BLaER1 treated with 17β-estradiol and CSF1 and Interleukin-3, amounts not matched to agents 10 nM and 100 nM (cell line): ENCODE measurements around the gene IWS1.
"Not testable (repeated sequence)": the region's sequence is repeated elsewhere in the genome, so short reads cannot be mapped to it uniquely, and the experiment has no call there.

Source experiments
- H3K27ac ChIP-seq, 11 experiments: shearing (Covaris generic); formaldehyde crosslinking; 2 replicates each; pipeline ENCODE4 v1.8.1; 2022
- H3K27me3 ChIP-seq, 11 experiments: shearing (Covaris generic); formaldehyde crosslinking; 2 replicates each; pipeline ENCODE4 v1.8.1; 2022
- H3K36me3 ChIP-seq, 11 experiments: shearing (Covaris generic); formaldehyde crosslinking; 2 replicates each; pipeline ENCODE4 v1.8.1; 2022
- H3K4me1 ChIP-seq, 10 experiments: shearing (Covaris generic); formaldehyde crosslinking; 2 replicates each; pipeline ENCODE4 v1.8.1; 2022
- H3K4me2 ChIP-seq, 11 experiments: shearing (Covaris generic); formaldehyde crosslinking; 2 replicates each; pipeline ENCODE4 v1.8.1; 2022
- H3K4me3 ChIP-seq, 10 experiments: shearing (Covaris generic); formaldehyde crosslinking; 2 replicates each; pipeline ENCODE4 v1.8.1; 2022
- H3K9ac ChIP-seq, 11 experiments: shearing (Covaris generic); formaldehyde crosslinking; 2 replicates each; pipeline ENCODE4 v1.8.1; 2022
- H3K9me3 ChIP-seq, 11 experiments: shearing (Covaris generic); formaldehyde crosslinking; replicated peaks in 1 of 11; 2 replicates each; pipeline ENCODE4 v1.8.1; 2022
- H4K20me1 ChIP-seq, 11 experiments: shearing (Covaris generic); formaldehyde crosslinking; 2 replicates each; pipeline ENCODE4 v1.8.1; 2022
- Cebpa-rat ChIP-seq, 11 experiments: shearing (Covaris generic); IDR thresholded peaks; 2 replicates each; pipeline ENCODE4 v1.8.1; 2022

IWS1 gene

DNA sequence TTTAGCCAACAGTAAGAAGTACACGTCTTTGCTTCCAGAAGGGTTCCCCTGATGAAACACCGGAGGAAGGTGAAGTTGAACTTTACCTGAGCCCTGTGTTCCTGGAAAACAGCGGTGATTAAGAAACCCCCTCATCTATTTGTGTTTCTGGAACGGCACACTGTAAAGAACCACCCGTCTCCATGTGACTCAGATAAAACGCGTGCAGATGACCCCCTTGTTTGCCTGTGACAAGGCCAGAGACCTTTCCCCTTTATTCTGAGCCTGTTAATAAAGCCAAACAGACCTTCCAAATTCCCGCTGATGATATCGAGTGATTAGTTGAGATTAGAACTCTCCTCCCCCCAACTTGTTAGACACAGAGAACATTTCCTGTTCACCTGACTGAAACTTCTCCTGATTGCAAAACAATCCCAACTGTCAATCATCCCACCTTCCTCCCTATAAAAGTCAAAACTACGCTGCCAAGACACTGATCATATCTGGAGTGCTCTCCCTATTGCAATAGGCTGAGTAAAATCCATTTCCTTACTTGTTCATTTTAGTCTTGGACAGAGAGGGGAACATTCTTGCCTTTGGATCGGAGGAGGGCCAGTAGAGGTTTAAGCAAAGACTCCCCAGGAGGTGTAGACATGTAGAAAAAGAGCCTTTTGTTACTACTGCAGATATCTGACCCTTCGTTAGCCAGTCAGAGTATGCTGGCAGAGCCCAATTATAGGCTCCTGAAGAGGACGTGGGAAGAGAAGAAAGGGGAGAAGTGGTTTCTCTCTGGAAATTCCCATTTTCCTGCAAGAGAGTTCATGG is 914 bp upstream of the IWS1 start:
- H3K4me2 ChIP-seq = peak overlapping the region; percentile 67 to 92 (median 87)
- peak overlapping the region; percentile 82 to 100 (median 90) for H3K4me3 ChIP-seq
- H3K9me3 ChIP-seq = peaks cover 0 to 10% (median 7%) of the 10 kb centered on the region in 11 experiments; a peak in 9 of 22 replicates
- H3K36me3 ChIP-seq = peaks cover 15 to 25% (median 21%) of the 10 kb centered on the region in 11 experiments
- no peak for TF ChIP-seq Cebpa-rat (IDR thresholded peaks at IDR 0.05)
- H3K9ac ChIP-seq = peak overlapping the region; percentile 89 to 98 (median 96)
- peaks cover 16 to 25% (median 21%) of the 10 kb centered on the region in 11 experiments; a peak in 18 of 22 replicates for H4K20me1 ChIP-seq
- H3K4me1 ChIP-seq = peaks cover 19 to 33% (median 27%) of the 10 kb centered on the region in 10 experiments
- no peaks in the 10 kb centered on the region for H3K27me3 ChIP-seq
- peak overlapping the region; percentile 88 to 98 (median 96) for H3K27ac ChIP-seq

GRCh38 chr2:127525691-127526131 is 578 bp downstream of the IWS1 start:
- Histone ChIP-seq H3K27ac (peak overlapping the region; percentile 88 to 98 (median 96)), H3K4me1 (peaks cover 19 to 33% (median 27%) of the 10 kb centered on the region in 10 experiments), H4K20me1 (peaks cover 20 to 39% (median 34%) of the 10 kb centered on the region in 11 experiments; a peak in 18 of 22 replicates)

DNA sequence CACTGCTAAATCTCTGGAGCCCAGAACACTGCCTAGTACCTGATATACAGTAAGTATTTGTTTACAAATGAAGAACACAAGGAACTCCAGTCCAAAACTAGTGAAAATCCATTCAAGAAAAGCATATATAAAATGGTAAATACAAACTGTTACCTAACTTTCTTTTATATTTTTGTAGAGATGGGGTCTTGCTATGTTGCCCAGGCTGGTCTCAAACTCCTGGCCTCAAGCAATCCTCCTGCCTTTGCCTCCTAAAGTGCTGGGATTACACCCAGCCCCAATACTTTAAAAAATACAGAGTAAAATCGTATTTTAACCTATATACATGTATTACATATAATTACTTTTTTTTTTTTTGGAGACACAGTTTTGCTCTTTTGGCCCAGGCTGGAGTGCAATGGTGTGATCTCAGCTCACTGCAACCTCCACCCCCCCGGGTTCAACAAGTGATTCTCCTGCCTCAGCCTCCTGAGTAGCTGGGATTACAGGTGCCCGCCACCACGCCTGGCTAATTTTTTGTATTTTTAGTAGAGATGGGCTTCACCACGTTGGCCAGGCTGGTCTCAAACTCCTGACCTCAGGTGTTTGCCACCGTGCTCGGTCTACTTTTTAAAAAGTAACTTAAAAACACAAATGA is 2.0 kb downstream of the IWS1 start:
- not testable (repeated sequence) for H3K27me3 ChIP-seq, H3K27ac ChIP-seq, H3K9me3 ChIP-seq
- Histone ChIP-seq H3K4me3 (peak overlapping the region in 5 of 10 experiments; percentile 22 to 92 (median 87); a peak in 5 of 20 replicates), H3K36me3 (peaks cover 44 to 54% (median 50%) of the 10 kb centered on the region in 11 experiments), H3K9ac (peak overlapping the region in 3 of 11 experiments; percentile 4 to 29 (median 25); a peak in 2 of 22 replicates), H4K20me1 (peaks cover 20 to 53% (median 46%) of the 10 kb centered on the region in 11 experiments; a peak in 20 of 22 replicates), H3K4me1 (peaks cover 19 to 33% (median 27%) of the 10 kb centered on the region in 10 experiments), H3K4me2 (peak overlapping the region; percentile 76 to 93 (median 88); a peak in 21 of 22 replicates)

More at GRCh38 chr2:127525691-127526131, 578 bp downstream of the IWS1 start:
- TF ChIP-seq Cebpa-rat (IDR thresholded peaks at IDR 0.05) = no peak
- Histone ChIP-seq H3K4me3 (peak overlapping the region; percentile 82 to 100 (median 90)), H3K4me2 (peak overlapping the region; percentile 76 to 93 (median 88)), H3K27me3 (no peaks in the 10 kb centered on the region), H3K9ac (peak overlapping the region; percentile 89 to 98 (median 96)), H3K36me3 (peaks cover 30 to 40% (median 36%) of the 10 kb centered on the region in 11 experiments), H3K9me3 (peaks cover 0 to 8% (median 7%) of the 10 kb centered on the region in 11 experiments; a peak in 9 of 22 replicates)

DNA sequence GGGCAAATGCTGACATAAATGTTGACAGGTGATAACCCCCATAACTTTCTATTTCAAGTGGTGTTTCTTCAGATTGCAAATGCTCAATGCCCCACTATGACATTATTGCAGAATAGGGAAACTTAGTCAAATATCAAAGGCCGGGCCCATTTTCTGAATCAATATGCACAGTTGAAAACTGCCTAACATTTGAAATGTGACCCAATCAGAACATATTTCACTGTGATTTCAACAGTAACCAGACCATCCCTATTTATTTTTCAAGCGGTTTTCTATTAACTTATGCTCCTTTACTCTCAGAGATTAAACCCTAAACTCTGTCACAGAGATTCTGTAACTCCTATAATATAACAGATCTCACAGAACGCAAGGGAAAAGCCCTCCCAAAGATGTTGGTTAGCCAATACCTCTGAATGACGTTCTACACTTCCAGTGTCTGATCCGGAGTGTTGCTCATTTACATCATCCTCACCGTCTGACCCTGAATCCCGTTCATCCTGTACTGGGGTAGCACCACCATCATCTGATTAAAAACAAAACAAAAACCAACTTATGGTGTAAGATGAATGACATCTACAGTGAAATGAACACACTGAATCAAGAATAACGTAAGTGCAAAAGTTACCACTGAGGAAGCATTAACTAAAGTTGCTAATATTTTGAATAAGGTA is 2.9 kb downstream of the IWS1 start:
- Histone ChIP-seq H3K27me3 (no peaks in the 10 kb centered on the region), H3K4me1 (peaks cover 16 to 30% (median 27%) of the 10 kb centered on the region in 10 experiments), H3K4me3 (no peak overlapping the region), H4K20me1 (peaks cover 23 to 62% (median 48%) of the 10 kb centered on the region in 11 experiments; a peak in 20 of 22 replicates), H3K36me3 (peaks cover 53 to 63% (median 59%) of the 10 kb centered on the region in 11 experiments), H3K4me2 (peak overlapping the region in 4 of 11 experiments; percentile 86 to 93 (median 89); a peak in 5 of 22 replicates), H3K27ac (no peak overlapping the region), H3K9me3 (peaks cover 0 to 4% (median 0%) of the 10 kb centered on the region in 11 experiments; a peak in 6 of 22 replicates), H3K9ac (no peak overlapping the region; a peak in 1 of 22 replicates)
- TF ChIP-seq Cebpa-rat (IDR thresholded peaks at IDR 0.05) = no peak

- Histone ChIP-seq H3K4me1 (peaks cover 14 to 34% (median 25%) of the 10 kb centered on the region in 10 experiments), H3K9me3 (peaks cover 4 to 15% (median 5%) of the 10 kb centered on the region in 11 experiments; a peak in 14 of 22 replicates), H4K20me1 (peaks cover 50 to 92% (median 77%) of the 10 kb centered on the region in 11 experiments), H3K9ac (no peak overlapping the region), H3K36me3 (peaks cover 83 to 93% (median 89%) of the 10 kb centered on the region in 11 experiments), H3K27ac (no peak overlapping the region), H3K4me3 (no peak overlapping the region), H3K27me3 (no peaks in the 10 kb centered on the region), H3K4me2 (no peak overlapping the region)
- TF ChIP-seq Cebpa-rat (IDR thresholded peaks at IDR 0.05) = no peak
Observed at GRCh38 chr2:127520424-127520823, 5.9 kb downstream of the IWS1 start.

GRCh38 chr2:127517465-127517864 is 8.8 kb downstream of the IWS1 start:
- Histone ChIP-seq H3K9me3 (peaks cover 4 to 15% (median 5%) of the 10 kb centered on the region in 11 experiments; a peak in 14 of 22 replicates), H3K4me3 (no peak overlapping the region), H3K27me3 (no peaks in the 10 kb centered on the region), H3K4me1 (peaks cover 8 to 38% (median 26%) of the 10 kb centered on the region in 10 experiments; a peak in 19 of 20 replicates), H3K27ac (no peak overlapping the region), H3K4me2 (no peak overlapping the region), H3K36me3 (peaks cover 94 to 100% (median 97%) of the 10 kb centered on the region in 11 experiments), H4K20me1 (peaks cover 54 to 100% (median 87%) of the 10 kb centered on the region in 11 experiments), H3K9ac (no peak overlapping the region)
- TF ChIP-seq Cebpa-rat (IDR thresholded peaks at IDR 0.05) = no peak

DNA sequence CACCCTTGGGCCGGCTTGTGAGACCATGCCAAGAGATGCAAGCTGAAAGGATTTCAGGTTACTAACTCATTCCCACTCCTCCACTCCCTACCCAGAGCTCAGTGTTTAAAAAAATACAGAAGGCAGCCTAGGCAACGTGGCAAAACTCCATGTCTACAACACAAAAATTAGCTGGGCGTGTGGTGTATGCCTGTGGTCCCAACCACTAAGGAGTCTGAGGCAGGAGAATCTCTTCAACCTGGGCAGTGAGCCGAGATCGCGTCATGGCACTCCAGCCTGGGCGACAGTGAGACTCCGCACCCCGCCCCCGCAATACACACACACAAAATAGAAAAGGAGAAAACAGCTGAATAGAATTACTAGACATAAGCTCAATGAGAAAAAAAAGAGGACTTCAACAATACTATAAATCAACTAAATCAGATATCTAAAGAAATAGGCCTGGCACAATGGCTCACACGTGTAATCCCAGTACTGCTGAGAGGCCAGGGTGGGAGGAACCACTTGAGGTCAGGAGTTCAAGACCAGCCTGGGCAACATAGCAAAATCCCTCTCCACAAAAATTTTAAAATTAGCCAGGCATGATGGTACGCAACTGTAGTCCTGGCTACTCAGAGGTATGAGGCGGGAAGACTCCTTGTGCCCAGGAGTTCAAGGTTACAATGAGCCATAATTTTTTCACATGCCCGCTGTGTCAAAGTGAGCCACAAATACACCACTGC is 10.1 kb downstream of the IWS1 start:
- H3K4me1 ChIP-seq = peaks cover 15 to 47% (median 35%) of the 10 kb centered on the region in 10 experiments; a peak in 19 of 20 replicates
- H3K27me3 ChIP-seq = no peaks in the 10 kb centered on the region
- peaks cover 4 to 15% (median 5%) of the 10 kb centered on the region in 11 experiments; a peak in 14 of 22 replicates for H3K9me3 ChIP-seq
- peaks cover 86 to 100% (median 97%) of the 10 kb centered on the region in 11 experiments for H3K36me3 ChIP-seq
- no peak overlapping the region for H3K4me3 ChIP-seq
- H3K9ac ChIP-seq = peak overlapping the region in 4 of 11 experiments; percentile 5 to 14 (median 13); a peak in 3 of 22 replicates
- peak overlapping the region in 5 of 11 experiments; percentile 9 to 42 (median 32); a peak in 4 of 22 replicates for H3K27ac ChIP-seq
- peaks cover 67 to 100% (median 93%) of the 10 kb centered on the region in 11 experiments for H4K20me1 ChIP-seq
- peak overlapping the region in 8 of 11 experiments; percentile 36 to 77 (median 60); a peak in 17 of 22 replicates for H3K4me2 ChIP-seq
- no peak for TF ChIP-seq Cebpa-rat (IDR thresholded peaks at IDR 0.05)
